GM19438 (cell line): ENCODE data around the gene TNS1.
A peak's percentile ranks its signal among the peaks of the same experiment; 100 is the strongest.

Source experiments
- ATAC-seq: cut with Tn5 transposase; IDR thresholded peaks from one replicate; pipeline ENCODE4 v1.9.1; 2021; ENCODE audit warnings: low read depth; ENCODE audit not compliant: unreplicated experiment

The TNS1 gene

DNA sequence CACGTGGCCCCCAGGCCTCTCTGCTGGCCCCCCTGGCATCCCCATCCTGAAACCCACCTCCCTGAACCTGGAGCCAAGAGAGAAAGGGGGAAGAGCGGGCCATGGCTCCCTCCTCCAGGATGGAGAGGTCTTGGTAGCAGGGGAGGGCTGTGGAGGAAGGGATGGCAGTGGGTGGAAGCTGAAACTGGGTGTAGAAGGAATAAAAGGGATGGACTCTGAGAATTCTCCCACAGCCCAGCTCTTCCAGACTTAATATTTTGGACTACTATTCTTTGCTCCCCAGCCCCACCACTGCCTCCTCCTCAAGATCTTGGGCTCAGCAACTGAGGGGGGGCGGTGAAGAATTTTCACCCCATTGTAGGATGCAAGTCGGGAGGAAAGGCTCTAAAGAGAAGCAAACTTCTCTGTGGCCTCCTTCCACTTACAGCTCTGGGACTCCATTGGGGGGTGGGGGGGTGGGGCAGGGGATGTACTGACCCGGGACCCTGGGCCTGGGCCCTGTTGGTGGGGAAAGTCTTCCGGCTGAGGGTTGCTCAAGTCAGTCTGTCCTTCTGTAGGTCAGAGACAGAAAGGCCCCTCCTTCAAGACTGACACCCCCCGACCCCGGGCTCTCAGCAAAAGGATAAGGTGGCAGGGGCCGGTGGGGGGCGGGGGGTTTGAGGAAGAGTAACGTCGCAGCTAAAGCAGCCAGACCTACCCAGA is 501 bp downstream of the TNS1 start:
- no peak for ATAC-seq

DNA sequence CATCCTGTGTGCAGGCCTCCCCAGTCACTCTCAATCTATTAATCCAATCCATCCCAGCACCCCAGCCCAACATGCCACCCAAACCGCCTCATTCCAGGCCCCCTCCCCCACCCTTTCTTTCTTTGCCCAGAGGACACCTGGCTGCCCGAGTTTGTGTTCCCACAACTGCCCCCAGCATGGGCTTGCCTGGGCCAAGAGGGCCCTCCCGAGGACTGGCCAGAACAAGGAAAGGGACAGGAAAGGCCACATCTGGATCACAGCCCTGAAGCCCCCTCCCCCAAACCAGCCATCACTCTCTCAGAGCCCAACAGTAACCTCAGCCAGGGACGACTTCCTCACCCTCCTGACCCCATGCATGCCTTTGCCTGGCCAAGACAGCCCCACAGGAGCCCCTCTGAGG is 1.2 kb downstream of the TNS1 start:
- ATAC-seq = no peak

- no peak for ATAC-seq
Measured at GRCh38 chr2:218000136-218000535, 2.7 kb downstream of the TNS1 start.

DNA sequence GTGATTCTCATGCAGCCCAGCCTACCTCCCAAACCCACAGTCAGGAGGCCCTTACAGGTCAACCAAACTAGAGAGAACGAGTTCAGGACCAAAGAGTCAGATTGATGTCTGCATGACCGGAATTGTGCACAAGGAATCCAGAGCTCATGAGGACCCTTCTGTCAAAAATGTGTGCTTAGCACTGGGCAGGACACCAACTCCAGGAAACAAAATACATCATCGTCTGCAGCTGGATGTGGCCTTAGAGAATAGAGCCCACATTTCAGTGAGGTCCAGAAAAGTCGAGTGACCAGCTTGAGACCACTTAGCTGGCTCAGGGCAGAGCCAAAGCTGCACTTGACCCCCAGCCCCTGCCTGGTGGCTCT is 3.2 kb downstream of the TNS1 start:
- ATAC-seq = no peak

- no peak for ATAC-seq
Measured at GRCh38 chr2:217998926-217999594, 3.7 kb downstream of the TNS1 start.

DNA sequence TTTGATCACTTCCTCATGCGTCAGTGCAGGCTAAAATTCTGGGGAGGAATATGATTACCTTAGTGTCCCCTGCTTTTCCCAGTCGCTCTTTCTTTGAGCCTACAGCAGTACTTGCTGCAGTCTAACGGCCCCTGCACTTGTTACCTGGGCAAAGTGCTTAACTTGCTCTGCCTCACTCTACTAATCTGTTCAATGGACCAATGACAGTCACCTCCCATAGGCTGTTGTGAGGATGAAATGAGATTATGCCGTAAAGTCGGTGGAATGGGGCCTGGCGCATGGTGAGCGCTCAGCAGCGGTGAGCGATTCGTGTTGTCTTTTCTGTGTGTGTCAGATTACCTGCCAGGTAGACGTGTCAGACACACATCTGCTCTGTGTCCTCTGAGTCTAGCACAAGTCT is 5.3 kb downstream of the TNS1 start:
- ATAC-seq = no peak

GRCh38 chr2:217996361-217996760 is 6.4 kb downstream of the TNS1 start:
- no peak for ATAC-seq

GRCh38 chr2:217995731-217996231 is 7.0 kb downstream of the TNS1 start:
- no peak for ATAC-seq

- no peak for ATAC-seq
Measured at GRCh38 chr2:217994776-217995274, 8.0 kb downstream of the TNS1 start.

DNA sequence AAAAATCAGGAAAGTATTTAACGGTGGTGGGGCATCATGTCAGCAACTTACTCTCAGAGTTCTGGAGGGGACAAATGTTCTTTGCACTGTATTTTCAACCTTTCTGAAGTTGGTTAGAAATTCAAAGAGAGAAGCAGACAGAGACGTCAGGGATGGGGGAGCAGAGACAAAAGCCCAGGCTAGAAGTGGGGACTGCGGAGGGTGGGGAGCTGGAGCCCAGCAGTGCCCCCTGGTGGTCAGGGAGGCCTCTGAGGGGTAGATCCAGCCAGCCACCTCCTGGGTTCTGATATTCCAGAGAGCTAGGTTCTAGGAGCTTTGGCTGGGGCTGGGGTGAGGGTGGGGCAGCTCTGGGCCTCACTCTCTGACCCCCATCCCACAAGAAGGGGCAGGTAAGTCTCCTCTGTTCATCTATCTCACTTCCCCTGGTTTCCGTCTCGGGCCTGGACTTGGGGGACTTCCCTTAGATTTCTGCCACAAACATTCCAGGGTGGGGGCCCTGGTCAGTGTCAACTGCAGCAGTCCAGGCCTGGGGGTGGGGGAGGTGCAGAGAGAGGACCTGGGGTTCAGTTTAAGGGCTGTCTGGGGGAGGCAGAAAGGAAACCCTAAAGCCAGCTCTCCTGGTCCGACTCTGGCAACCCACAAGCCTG is 8.9 kb downstream of the TNS1 start:
- no peak for ATAC-seq

DNA sequence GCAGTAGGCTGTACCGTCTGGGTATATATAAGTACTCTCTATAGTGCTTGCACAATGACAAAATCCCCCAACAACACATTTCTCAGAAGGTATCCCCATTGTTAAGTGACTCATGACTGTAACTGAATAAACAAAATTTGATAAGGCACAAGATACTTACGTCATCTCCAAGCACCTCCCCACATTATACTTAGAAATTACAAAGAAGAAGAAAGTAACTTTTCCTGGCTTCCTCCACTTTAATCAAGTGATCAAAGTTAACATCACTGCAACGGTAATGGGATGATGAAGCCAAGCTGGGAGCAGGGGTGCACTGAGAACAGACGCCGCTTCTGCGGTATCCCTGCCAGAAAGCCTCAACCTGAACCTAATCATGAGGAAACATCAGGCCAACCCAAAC is 9.7 kb downstream of the TNS1 start:
- ATAC-seq = no peak

DNA sequence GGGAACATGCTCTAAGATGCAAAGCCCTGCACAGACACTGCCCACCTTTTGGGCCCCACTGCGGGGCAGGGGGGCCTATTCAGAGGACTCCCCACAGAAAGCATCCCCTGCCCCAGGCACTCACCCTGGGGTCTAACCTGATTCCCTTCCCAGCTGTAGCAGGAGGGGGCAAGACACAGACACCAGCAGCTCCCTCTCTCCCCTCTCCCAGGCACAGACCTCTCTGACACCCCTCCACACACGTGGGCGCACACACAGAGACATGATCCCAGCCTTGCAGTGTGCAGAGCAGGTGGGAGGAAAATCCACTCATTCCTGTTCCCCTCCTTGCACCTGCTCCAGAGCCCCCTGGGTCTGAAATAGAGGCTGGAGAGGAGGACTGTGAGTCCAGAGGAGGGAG is 10.7 kb downstream of the TNS1 start:
- ATAC-seq = no peak

GRCh38 chr2:217990791-217991465 is 11.9 kb downstream of the TNS1 start:
- ATAC-seq = no peak

DNA sequence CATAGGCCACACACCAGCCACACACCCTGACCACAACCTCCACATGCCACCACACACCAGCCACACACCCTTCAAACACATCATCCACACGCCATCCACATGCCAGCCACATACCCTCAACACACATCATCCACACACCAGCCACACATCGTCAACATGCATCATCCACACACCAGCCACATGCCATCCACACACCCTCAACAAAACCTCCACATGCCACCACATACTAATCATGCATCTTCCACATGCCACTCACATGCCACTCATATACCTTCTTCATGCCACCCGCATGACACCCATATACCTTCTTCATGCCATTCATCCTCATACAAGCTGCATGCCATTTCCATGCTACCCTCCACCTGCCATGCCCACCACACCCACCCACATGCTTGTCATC is 12.4 kb downstream of the TNS1 start:
- no peak for ATAC-seq

- no peak for ATAC-seq
Measured at GRCh38 chr2:217989221-217989948, 13.4 kb downstream of the TNS1 start.

DNA sequence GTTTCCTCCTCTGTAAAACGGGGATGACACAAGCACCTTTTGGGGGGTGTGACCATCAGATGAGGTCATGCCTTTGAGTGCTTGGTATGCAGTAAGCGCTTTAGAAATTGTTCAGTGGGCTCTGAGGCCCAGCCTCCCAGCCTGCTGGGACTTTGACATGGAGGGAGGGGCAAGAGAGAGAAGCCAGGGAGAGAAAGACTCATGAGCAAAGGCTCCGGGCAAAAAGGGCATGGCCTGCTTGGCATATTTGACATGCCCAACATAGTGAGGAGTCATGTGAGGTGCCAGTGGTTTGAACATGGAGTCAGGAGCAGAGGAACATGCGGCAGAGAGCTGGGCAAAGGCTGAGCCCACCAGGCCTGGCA is 14.0 kb downstream of the TNS1 start:
- ATAC-seq = no peak

- peak; percentile 72 for ATAC-seq
Measured at GRCh38 chr2:217988014-217988839, 14.6 kb downstream of the TNS1 start.

GRCh38 chr2:217987391-217987790 is 15.4 kb downstream of the TNS1 start:
- ATAC-seq = no peak

GRCh38 chr2:217986256-217986961 is 16.4 kb downstream of the TNS1 start:
- ATAC-seq = no peak
